Measurements from ENCODE around the gene CAMSAP2. TPM values are rescaled to one million over a fixed set of nuclear protein-coding genes. Genes with fewer than 3 reads are reported as not detected.

CAMSAP2 gene
- total RNA-seq, 4 donors from 2014 or later: 26.5 to 47.4 (median 33.3) TPM

GRCh38 chr1:200708769-200709168 is 29.9 kb upstream of the CAMSAP2 start:
- Histone ChIP-seq H3K36me3 (no peaks in the 10 kb centered on the region), H3K4me1 (no peaks in the 10 kb centered on the region), H3K27me3 (no peaks in the 10 kb centered on the region), H3K4me3 (no peak overlapping the region), H3K27ac (no peak overlapping the region), H3K9me3 (no peaks in the 10 kb centered on the region)
- TF ChIP-seq POLR2A (IDR thresholded peaks at IDR 0.05) (no peak), CTCF (IDR thresholded peaks at IDR 0.05) (no peak), POLR2AphosphoS5 (IDR thresholded peaks at IDR 0.05) (no peak), EP300 (IDR thresholded peaks at IDR 0.05) (no peak)
- DNase-seq (ENCODE audit: low spot score in 2 of 2): no peak
- 94% methylated on average over 1 of the region's 1 CpG for WGBS

- 94% methylated on average over 2 of the region's 2 CpGs for WGBS
- TF ChIP-seq EP300 (IDR thresholded peaks at IDR 0.05): no peak
- TF ChIP-seq POLR2AphosphoS5 (IDR thresholded peaks at IDR 0.05): no peak
- TF ChIP-seq POLR2A (IDR thresholded peaks at IDR 0.05): no peak
- no peak for TF ChIP-seq CTCF (IDR thresholded peaks at IDR 0.05)
- H3K4me1 ChIP-seq: no peaks in the 10 kb centered on the region
These were observed 28.5 kb upstream of the CAMSAP2 start for GRCh38 chr1:200710166-200710565.

GRCh38 chr1:200714504-200715187 is 24.0 kb upstream of the CAMSAP2 start:
- Histone ChIP-seq H3K27me3 (no peaks in the 10 kb centered on the region), H3K9me3 (no peaks in the 10 kb centered on the region), H3K36me3 (no peaks in the 10 kb centered on the region), H3K4me1 (no peaks in the 10 kb centered on the region), H3K27ac (no peak overlapping the region), H3K4me3 (no peak overlapping the region)
- 83% methylated on average over 2 of the region's 2 CpGs for WGBS
- DNase-seq (ENCODE audit: low spot score in 2 of 2): no peak
- TF ChIP-seq POLR2AphosphoS5 (IDR thresholded peaks at IDR 0.05) (no peak), EP300 (IDR thresholded peaks at IDR 0.05) (no peak), POLR2A (IDR thresholded peaks at IDR 0.05) (no peak), CTCF (IDR thresholded peaks at IDR 0.05) (no peak)

More at GRCh38 chr1:200710166-200710565, 28.5 kb upstream of the CAMSAP2 start:
- H3K9me3 ChIP-seq: no peaks in the 10 kb centered on the region
- no peak overlapping the region for H3K4me3 ChIP-seq
- no peaks in the 10 kb centered on the region for H3K36me3 ChIP-seq
- no peak for DNase-seq (ENCODE audit: low spot score in 2 of 2)
- no peak overlapping the region for H3K27ac ChIP-seq
- no peaks in the 10 kb centered on the region for H3K27me3 ChIP-seq

- Histone ChIP-seq H3K4me1 (no peaks in the 10 kb centered on the region), H3K36me3 (no peaks in the 10 kb centered on the region), H3K27ac (no peak overlapping the region), H3K27me3 (no peaks in the 10 kb centered on the region), H3K9me3 (no peaks in the 10 kb centered on the region), H3K4me3 (no peak overlapping the region)
- WGBS: 80% methylated on average over 1 of the region's 1 CpG
- no peak for DNase-seq (ENCODE audit: low spot score in 2 of 2)
- TF ChIP-seq POLR2AphosphoS5 (IDR thresholded peaks at IDR 0.05): no peak
- no peak for TF ChIP-seq CTCF (IDR thresholded peaks at IDR 0.05)
- no peak for TF ChIP-seq EP300 (IDR thresholded peaks at IDR 0.05)
- TF ChIP-seq POLR2A (IDR thresholded peaks at IDR 0.05): no peak
These were observed 18.5 kb upstream of the CAMSAP2 start for GRCh38 chr1:200720199-200720598.

- Histone ChIP-seq H3K27ac (no peak overlapping the region), H3K4me1 (no peaks in the 10 kb centered on the region), H3K4me3 (no peak overlapping the region), H3K9me3 (no peaks in the 10 kb centered on the region), H3K36me3 (no peaks in the 10 kb centered on the region), H3K27me3 (no peaks in the 10 kb centered on the region)
- no peak for TF ChIP-seq CTCF (IDR thresholded peaks at IDR 0.05)
- no peak for TF ChIP-seq POLR2A (IDR thresholded peaks at IDR 0.05)
- TF ChIP-seq EP300 (IDR thresholded peaks at IDR 0.05): no peak
- no peak for TF ChIP-seq POLR2AphosphoS5 (IDR thresholded peaks at IDR 0.05)
- DNase-seq (ENCODE audit: low spot score in 2 of 2): no peak
These were observed 14.6 kb upstream of the CAMSAP2 start for GRCh38 chr1:200724064-200724463.
